Esophagus muscularis mucosa (tissue), 3 donors: ENCODE data around the gene TVP23A.

ENCODE experiments used
- CTCF ChIP-seq, 3 experiments: fragments of 200-600 bp in 2 of 3; fragments of 450-650 bp in 1 of 3; sonication (generic) in 2 of 3; IDR thresholded peaks; one replicate each; pipeline ENCODE4 v1.5.1; 2017 to 2019; ENCODE audit warnings: antibody characterized with exemption in 3 of 3, mild to moderate bottlenecking in 2 of 3, moderate library complexity in 1 of 3
- POLR2AphosphoS5 ChIP-seq, 2 donors: sonication (generic); formaldehyde crosslinking; IDR thresholded peaks; one replicate each; pipeline ENCODE4 v1.6.1; 2017; ENCODE audit warnings: antibody characterized with exemption in 2 of 2

DNA sequence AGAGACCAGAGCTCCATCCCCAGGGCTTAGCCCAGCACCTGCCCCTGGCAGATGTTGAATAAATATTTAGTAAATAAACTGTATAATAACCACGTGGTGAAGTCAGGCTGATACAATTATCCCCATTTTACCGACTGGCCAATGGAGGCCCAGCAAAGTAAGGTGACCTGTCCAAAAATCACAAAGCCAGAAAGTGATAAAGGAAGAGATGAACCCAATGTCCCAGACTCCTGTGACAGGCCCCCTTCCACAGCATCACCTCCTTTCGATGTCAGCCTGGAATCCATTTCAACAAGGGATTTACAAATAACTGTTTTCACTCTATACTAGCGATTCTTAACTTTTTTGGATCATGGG is 5.5 kb downstream of the TVP23A start:
- TF ChIP-seq POLR2AphosphoS5 (IDR thresholded peaks at IDR 0.05) (no peak), CTCF (IDR thresholded peaks at IDR 0.05) (no peak)
